Brain pericyte (primary cell): ENCODE measurements around the gene PGD.
"Not testable (repeated sequence)": the region's sequence is repeated elsewhere in the genome, so short reads cannot be mapped to it uniquely, and the experiment has no call there.

Experiments
- DNase-seq: peaks from one replicate; pipeline ENCODE4 v3.0.0-alpha.2; 2012; ENCODE audit warnings: low read depth, low spot score

Gene PGD

GRCh38 chr1:10437052-10437451, 38.2 kb downstream of the PGD start:
- DNase-seq = no peak

GRCh38 chr1:10438677-10439163, 39.9 kb downstream of the PGD start:
- DNase-seq = no peak

GRCh38 chr1:10440305-10440704, 41.4 kb downstream of the PGD start:
- DNase-seq = no peak

GRCh38 chr1:10440794-10441193, 41.9 kb downstream of the PGD start:
- no peak for DNase-seq

GRCh38 chr1:10444248-10444647, 45.4 kb downstream of the PGD start:
- no peak for DNase-seq

- DNase-seq = no peak
Observed at GRCh38 chr1:10444795-10445397, 46.0 kb downstream of the PGD start.

GRCh38 chr1:10446790-10447422, 48.0 kb downstream of the PGD start:
- DNase-seq = no peak

GRCh38 chr1:10449751-10450150, 50.9 kb downstream of the PGD start, which contains the start of gene CORT:
TSS of gene CORT (plus strand) at chr1:10450031. CDS start at chr1:10450224, 193 bp downstream.
- DNase-seq = no peak

- no peak for DNase-seq
Observed at GRCh38 chr1:10450156-10450814, 51.4 kb downstream of the PGD start.

- DNase-seq = no peak
Observed at GRCh38 chr1:10450836-10451235, 52.0 kb downstream of the PGD start.

- DNase-seq = no peak
Observed at GRCh38 chr1:10451287-10451686, 52.4 kb downstream of the PGD start.

- DNase-seq = no peak
Observed at GRCh38 chr1:10456048-10456447, 57.2 kb downstream of the PGD start.

GRCh38 chr1:10456661-10457060, 57.8 kb downstream of the PGD start:
- no peak for DNase-seq

GRCh38 chr1:10457462-10457861, 58.6 kb downstream of the PGD start:
- DNase-seq = not testable (repeated sequence)

GRCh38 chr1:10457875-10458274, 59.0 kb downstream of the PGD start:
- DNase-seq = no peak

- no peak for DNase-seq
Observed at GRCh38 chr1:10459184-10459583, 60.3 kb downstream of the PGD start.

GRCh38 chr1:10467078-10467477, 68.2 kb downstream of the PGD start:
- no peak for DNase-seq

GRCh38 chr1:10470043-10470442, 71.2 kb downstream of the PGD start:
- no peak for DNase-seq
